ENCODE results near the gene CATSPERB.

CATSPERB gene

GRCh38 chr14:91731986-91732385 is at the start of gene CATSPERB:
TSS of gene CATSPERB (minus strand) at chr14:91732086. CDS start at chr14:91729479, 2,607 bp downstream.
- no peak for DNase-seq (ENCODE audit: low read depth, low spot score)
- POLR2A ChIA-PET: no interaction called here
- TF ChIP-seq, protein P1, sequence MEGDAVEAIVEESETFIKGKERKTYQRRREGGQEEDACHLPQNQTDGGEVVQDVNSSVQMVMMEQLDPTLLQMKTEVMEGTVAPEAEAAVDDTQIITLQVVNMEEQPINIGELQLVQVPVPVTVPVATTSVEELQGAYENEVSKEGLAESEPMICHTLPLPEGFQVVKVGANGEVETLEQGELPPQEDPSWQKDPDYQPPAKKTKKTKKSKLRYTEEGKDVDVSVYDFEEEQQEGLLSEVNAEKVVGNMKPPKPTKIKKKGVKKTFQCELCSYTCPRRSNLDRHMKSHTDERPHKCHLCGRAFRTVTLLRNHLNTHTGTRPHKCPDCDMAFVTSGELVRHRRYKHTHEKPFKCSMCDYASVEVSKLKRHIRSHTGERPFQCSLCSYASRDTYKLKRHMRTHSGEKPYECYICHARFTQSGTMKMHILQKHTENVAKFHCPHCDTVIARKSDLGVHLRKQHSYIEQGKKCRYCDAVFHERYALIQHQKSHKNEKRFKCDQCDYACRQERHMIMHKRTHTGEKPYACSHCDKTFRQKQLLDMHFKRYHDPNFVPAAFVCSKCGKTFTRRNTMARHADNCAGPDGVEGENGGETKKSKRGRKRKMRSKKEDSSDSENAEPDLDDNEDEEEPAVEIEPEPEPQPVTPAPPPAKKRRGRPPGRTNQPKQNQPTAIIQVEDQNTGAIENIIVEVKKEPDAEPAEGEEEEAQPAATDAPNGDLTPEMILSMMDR (IDR thresholded peaks at IDR 0.05; ENCODE audit: insufficient read depth, low read length, missing control alignments): no peak
- H3K4me3 ChIP-seq (ENCODE audit: low read depth, low read length): no peak within 1 kb of the TSS
- CTCF ChIA-PET: no interaction called here

- no peak overlapping the region for H3K4me3 ChIP-seq (ENCODE audit: low read depth, low read length)
- TF ChIP-seq, protein P1 (IDR thresholded peaks at IDR 0.05; ENCODE audit: insufficient read depth, low read length, missing control alignments): no peak
- ChIA-PET POLR2A (no interaction called here), CTCF (no interaction called here)
- DNase-seq (ENCODE audit: low read depth, low spot score): no peak
Measured at GRCh38 chr14:91780452-91780851, 48.6 kb upstream of the CATSPERB start.

- no peak overlapping the region for H3K4me3 ChIP-seq (ENCODE audit: low read depth, low read length)
- ChIA-PET CTCF (no interaction called here), POLR2A (no interaction called here)
- no peak for DNase-seq (ENCODE audit: low read depth, low spot score)
- TF ChIP-seq, protein P1 (IDR thresholded peaks at IDR 0.05; ENCODE audit: insufficient read depth, low read length, missing control alignments): no peak
Measured at GRCh38 chr14:91778217-91778616, 46.3 kb upstream of the CATSPERB start.

DNA sequence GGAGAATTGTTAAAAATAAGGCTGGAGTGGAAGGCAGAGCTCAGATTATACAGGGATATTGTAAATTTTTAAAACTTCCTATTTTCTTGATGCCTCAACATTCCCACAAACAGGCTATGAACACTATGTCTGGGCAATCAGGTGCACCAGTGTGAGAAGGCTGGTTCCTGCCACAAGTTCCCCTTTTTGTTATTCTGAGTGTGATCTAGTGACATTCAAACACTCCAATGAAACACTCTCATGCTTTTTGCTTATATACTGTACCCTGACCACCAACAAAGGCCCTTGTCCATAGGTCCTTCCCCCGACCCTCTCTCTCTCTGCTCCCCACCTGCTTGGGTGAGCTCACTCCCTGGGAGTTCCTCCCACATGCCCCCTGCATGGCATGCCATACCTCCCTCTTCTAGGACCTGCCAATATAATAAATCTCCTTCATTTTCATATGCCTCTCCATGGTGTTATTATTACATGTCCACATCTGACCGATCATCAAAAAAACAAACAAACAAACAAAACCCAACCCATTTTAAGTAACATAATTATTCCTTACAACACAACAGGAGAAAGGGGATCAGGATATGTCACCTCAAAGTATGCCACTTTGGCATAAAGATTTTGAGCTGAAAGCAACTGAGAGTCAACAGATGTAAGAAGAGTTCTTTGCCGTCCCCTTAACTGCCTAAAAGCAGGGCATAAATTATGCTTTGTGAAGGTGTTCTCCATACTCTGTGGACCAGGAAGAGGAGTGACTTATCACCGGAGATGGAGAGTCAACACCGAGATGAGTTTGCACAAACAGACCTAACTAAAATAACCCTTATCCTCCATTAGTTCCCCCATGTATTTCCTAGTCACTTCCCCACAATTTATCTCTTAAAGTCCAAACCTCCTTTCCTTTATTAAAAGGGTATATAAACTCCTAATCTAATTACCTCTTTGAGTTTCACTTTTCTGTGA is 42.5 kb upstream of the CATSPERB start:
- POLR2A ChIA-PET: no interaction called here
- TF ChIP-seq, protein P1 (IDR thresholded peaks at IDR 0.05; ENCODE audit: insufficient read depth, low read length, missing control alignments): no peak

DNA sequence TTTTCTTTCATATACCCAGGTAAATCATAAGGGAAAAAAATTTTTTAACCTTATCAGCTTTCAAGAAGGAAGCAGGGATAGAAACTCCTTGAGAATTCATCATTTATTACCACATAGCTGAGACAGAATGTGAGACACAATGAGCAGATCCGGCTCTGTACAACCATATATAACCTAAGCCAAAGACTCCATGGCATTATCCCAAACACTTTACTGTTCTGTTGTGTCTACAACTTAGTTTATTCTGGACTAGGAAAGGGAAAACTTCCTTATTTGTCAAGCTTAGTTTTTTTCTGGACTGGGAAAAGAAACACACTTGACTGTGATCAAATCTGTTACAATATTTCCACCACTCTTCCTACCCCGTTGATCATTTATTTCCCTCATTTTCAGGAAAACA is 38.3 kb upstream of the CATSPERB start:
- ChIA-PET POLR2A (no interaction called here), CTCF (interaction anchor here (1.1 kb wide), 1 partner anchor 227 kb away, joined by 3 read pairs; no protein-coding TSS in a partner anchor)
- TF ChIP-seq, protein P1 (IDR thresholded peaks at IDR 0.05; ENCODE audit: insufficient read depth, low read length, missing control alignments): no peak
- no peak for DNase-seq (ENCODE audit: low read depth, low spot score)
- H3K4me3 ChIP-seq (ENCODE audit: low read depth, low read length): no peak overlapping the region

More for the DNA sequence above, 42.5 kb upstream of the CATSPERB start:
- H3K4me3 ChIP-seq (ENCODE audit: low read depth, low read length): no peak overlapping the region
- DNase-seq (ENCODE audit: low read depth, low spot score): no peak
- CTCF ChIA-PET: no interaction called here

DNA sequence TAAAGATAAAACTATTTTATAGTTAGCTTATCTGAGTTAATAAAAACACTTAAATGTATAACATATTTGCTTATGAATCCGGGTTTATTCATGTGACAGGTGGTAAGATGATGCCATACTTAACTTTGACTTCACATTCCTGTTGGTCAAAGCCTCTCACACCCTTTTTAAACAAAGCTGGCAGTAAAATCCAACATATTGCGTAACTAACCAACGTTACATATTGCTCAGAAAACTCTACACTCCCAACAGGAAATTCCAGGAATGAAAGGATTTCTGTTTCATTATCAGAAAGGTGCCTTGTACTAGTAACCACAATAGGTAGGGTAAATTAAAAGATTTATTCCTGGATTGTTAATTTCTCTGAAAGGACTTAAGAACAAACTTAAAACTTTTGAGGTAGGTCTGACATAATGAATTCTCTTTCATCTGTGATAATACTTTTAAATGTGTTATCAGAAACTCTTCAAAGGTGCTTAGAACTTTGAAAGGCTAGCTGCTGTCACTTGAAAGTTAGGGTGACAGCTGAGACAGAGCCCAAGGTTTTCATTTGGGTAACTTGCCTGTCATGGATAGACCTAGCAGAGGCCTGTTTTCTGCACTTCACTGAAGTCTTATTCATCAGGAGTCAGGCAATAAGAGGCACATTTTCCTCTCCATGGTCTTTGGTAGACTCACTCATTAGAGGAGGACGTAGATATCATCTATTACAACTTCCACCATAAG is 23.8 kb upstream of the CATSPERB start:
- no peak overlapping the region for H3K4me3 ChIP-seq (ENCODE audit: low read depth, low read length)
- ChIA-PET POLR2A (no interaction called here), CTCF (no interaction called here)
- TF ChIP-seq, protein P1 (IDR thresholded peaks at IDR 0.05; ENCODE audit: insufficient read depth, low read length, missing control alignments): no peak
- no peak for DNase-seq (ENCODE audit: low read depth, low spot score)
